Ovary (tissue), 9 donors: ENCODE results near the gene ST6GALNAC6. TPM values are rescaled to one million over a fixed set of nuclear protein-coding genes. Genes with fewer than 3 reads are reported as not detected.

Experiments used
- DNase-seq, 5 donors: peaks; one replicate each; pipeline ENCODE4 v3.0.0-alpha.2; 2019 to 2020
- H3K27ac ChIP-seq, 2 donors: fragments of 200-600 bp; one replicate each; pipeline versions ENCODE4 v1.5.1 to v1.8.0; 2019 to 2022
- H3K27me3 ChIP-seq: fragments of 200-600 bp; one replicate; pipeline ENCODE4 v1.8.0; 2022
- H3K36me3 ChIP-seq: fragments of 200-600 bp; sonication (generic); one replicate; pipeline ENCODE4 v1.5.1; 2019
- H3K4me1 ChIP-seq: one replicate; pipeline ENCODE4 v1.8.1; 2013; ENCODE audit warnings: mild to moderate bottlenecking, moderate library complexity; ENCODE audit not compliant: insufficient read depth
- H3K4me3 ChIP-seq: fragments of 200-600 bp; sonication (generic); one replicate; pipeline ENCODE4 v1.5.1; 2017
- H3K9me3 ChIP-seq, 2 donors: fragments of 200-600 bp in 1 of 2; sonication (generic) in 1 of 2; one replicate each; pipeline versions ENCODE4 v1.5.1 to v1.8.1; 2013 to 2019; ENCODE audit warnings: mild to moderate bottlenecking in 1 of 2, moderate library complexity in 1 of 2
- EP300 ChIP-seq: sonication (generic); formaldehyde crosslinking; IDR thresholded peaks from one replicate; pipeline ENCODE4 v1.6.1; 2017; ENCODE audit warnings: antibody characterized with exemption
- POLR2A ChIP-seq: fragments of 450-650 bp; IDR thresholded peaks from one replicate; pipeline ENCODE4 v1.6.1; 2017; ENCODE audit warnings: antibody characterized with exemption, mild to moderate bottlenecking, moderate library complexity
- WGBS, 3 donors: extraction: QIAGEN DNeasy Blood & Tissue Kit in 1 of 3; methylation state at CpG; one replicate each; pipeline versions ENCODE4 v1.1.5 to v1.1.7; 2013 to 2017; 5-methylcytosine and 5-hydroxymethylcytosine counted together
- intact Hi-C, 4 donors: fragments of 100-400 bp; cut with DNase I; formaldehyde crosslinking; loops; one replicate each; pipeline versions ENCODE4 v1.11.0 to v1.15.1; 2022 to 2023
- polyA plus RNA-seq, 2 donors: library from polyadenylated mRNA; stranded (reverse); fragments of 200-250 nt in 1 of 2; fragments of 350-450 nt in 1 of 2; fragmentation: Illumina TruSeq in 1 of 2; extraction: RNeasy Lipid Tissue Mini Kit (QIAGEN cat#74804) in 1 of 2; gene quantifications; one replicate each; pipeline ENCODE4 v1.2.3, GENCODE V29; 2013 to 2014
- total RNA-seq, 7 donors: library from RNA; depleted of rRNA in 2 of 7; stranded (reverse); fragments of >200 nt in 2 of 7; fragmentation: NEBNext Ultra II Directional in 3 of 7; extraction: Animal tissue kit (Norgen Biotek cat#: 25700) in 3 of 7; gene quantifications; one replicate each; pipeline versions ENCODE4 v1.1.0 to v1.2.4, GENCODE V29; 2016 to 2023
- TF ChIP-seq, protein P1 (sequence below), 3 donors: fragments of 450-650 bp in 2 of 3; fragments of 200-600 bp in 1 of 3; IDR thresholded peaks; one replicate each; pipeline versions ENCODE4 v1.5.1 to v1.8.0; 2016 to 2022; ENCODE audit warnings: antibody characterized with exemption in 3 of 3, mild to moderate bottlenecking in 1 of 3
- donor health status: DM: no; HTN: no; CAD: no; lungs with moderate emphysema.
- donor health status: DM: no; HTN: no; CAD: no.
- donor health status: Bipolar disorder and iron deficiency.
- donor health status: DM: yes; HTN: yes; CAD: no.
- donor health status: DM: no; HTN: no; CAD: no.
- donor health status: DM: yes; HTN: yes; CAD: no.

The ST6GALNAC6 gene
- total and polyA plus RNA-seq, 9 donors, result 52.5 to 145 (median 111) TPM

DNA sequence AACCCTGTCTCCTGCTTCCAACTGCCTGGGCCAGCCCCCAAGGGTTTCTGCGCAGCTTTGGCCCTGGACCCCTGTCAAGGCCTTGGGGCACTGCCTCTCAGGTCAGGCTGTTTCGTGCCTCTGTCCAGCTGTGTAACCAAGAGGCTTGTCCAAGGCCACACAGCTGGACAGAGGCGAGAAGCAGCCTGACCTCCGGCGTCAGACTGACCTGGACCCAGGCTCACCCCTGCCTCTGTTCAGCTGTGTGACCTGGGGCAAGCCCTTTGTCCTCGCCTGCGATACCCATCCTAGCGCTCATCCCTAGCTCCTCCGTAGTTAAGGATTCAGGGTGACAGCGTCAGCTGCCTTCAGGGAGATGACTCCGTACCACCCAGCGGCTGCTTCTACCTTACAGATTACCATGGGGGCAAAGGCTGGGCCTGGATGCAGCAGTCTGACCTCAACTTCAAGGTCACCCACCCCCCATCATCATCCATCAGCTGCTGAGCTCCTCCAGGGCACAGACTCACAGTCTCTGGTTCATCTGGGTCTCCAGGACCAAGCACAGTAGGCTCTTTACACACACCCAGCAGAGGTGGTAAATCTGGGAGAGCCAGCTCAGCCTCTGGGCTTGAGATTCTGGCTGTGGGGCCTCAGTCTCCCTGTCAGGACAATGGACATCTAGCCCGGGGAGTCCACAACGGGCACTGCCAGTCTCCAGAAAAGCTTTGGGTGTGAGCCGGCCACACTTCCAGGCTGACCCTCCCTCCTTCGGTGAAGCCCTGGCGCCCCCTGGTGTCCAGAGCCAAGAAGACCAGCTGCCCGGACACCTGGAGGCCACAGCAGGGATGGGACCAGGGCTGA lies 29.9 kb downstream of the ST6GALNAC6 start:
- intact Hi-C loops, result loop anchor here (2.0 to 10.0 kb wide), 7 partner anchors 42 to 135 kb away; partner anchors contain the start of genes CDK9 (in 3 of the 4) and TOR2A (in 3 of the 4)
- peak; percentile 90 to 95 (median 95) for DNase-seq
- Histone ChIP-seq H3K4me1 (peaks cover 25% of the 10 kb centered on the region), H3K9me3 (no peaks in the 10 kb centered on the region), H3K27ac (peak overlapping the region; percentile 73 to 81), H3K4me3 (no peak overlapping the region), H3K36me3 (no peaks in the 10 kb centered on the region), H3K27me3 (no peaks in the 10 kb centered on the region)
- TF ChIP-seq EP300, result no peak
- TF ChIP-seq POLR2A, result peak; percentile 42
- TF ChIP-seq, protein P1, sequence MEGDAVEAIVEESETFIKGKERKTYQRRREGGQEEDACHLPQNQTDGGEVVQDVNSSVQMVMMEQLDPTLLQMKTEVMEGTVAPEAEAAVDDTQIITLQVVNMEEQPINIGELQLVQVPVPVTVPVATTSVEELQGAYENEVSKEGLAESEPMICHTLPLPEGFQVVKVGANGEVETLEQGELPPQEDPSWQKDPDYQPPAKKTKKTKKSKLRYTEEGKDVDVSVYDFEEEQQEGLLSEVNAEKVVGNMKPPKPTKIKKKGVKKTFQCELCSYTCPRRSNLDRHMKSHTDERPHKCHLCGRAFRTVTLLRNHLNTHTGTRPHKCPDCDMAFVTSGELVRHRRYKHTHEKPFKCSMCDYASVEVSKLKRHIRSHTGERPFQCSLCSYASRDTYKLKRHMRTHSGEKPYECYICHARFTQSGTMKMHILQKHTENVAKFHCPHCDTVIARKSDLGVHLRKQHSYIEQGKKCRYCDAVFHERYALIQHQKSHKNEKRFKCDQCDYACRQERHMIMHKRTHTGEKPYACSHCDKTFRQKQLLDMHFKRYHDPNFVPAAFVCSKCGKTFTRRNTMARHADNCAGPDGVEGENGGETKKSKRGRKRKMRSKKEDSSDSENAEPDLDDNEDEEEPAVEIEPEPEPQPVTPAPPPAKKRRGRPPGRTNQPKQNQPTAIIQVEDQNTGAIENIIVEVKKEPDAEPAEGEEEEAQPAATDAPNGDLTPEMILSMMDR (IDR thresholded peaks at IDR 0.05), result peak; percentile 66 to 98 (median 97)
- WGBS, 3 donors, result 38 to 59% (median 38%) methylated on average over 14 to 18 of the region's 18 CpGs

DNA sequence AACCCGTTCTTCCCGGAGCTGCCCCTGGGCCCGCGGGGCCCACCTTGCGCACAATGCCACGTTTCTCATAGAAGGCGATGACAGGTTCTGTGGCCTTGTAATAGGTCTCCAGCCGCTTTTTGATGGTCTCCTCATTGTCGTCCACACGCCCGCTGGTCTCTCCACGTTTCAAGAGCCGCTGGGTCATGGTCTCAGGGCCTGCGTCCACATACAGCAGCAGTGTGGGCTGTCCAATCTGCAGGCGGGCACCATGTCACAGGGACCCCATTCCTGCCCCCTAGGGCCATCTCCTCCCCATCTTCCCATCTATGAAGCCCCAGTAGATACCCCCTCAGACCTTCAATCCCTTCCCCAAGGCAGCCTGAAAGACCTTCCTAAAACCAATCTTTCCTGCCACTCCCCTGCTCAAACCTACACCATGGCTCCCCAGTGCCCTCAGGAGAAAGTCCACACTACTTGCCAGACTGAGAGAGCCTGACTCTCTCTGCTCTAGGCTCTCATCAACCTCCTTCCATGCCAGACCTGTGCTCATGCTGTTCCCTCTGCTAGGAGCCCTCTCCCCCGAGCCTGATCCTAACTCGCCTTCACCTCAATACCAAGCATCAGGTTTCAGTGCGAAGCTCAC lies 31.0 kb downstream of the ST6GALNAC6 start:
- Histone ChIP-seq H3K4me1 (peaks cover 18% of the 10 kb centered on the region), H3K36me3 (no peaks in the 10 kb centered on the region), H3K9me3 (no peaks in the 10 kb centered on the region), H3K27ac (peak overlapping the region; percentile 73 to 81), H3K27me3 (no peaks in the 10 kb centered on the region), H3K4me3 (no peak overlapping the region)
- TF ChIP-seq POLR2A, result no peak
- intact Hi-C loops, result loop anchor here (2.0 to 10.0 kb wide), 7 partner anchors 41 to 134 kb away; partner anchors contain the start of genes CDK9 (in 3 of the 4) and TOR2A (in 2 of the 4)
- DNase-seq, result no peak
- 90 to 93% (median 91%) methylated on average over 18 of the region's 18 CpGs for WGBS, 3 donors

DNA sequence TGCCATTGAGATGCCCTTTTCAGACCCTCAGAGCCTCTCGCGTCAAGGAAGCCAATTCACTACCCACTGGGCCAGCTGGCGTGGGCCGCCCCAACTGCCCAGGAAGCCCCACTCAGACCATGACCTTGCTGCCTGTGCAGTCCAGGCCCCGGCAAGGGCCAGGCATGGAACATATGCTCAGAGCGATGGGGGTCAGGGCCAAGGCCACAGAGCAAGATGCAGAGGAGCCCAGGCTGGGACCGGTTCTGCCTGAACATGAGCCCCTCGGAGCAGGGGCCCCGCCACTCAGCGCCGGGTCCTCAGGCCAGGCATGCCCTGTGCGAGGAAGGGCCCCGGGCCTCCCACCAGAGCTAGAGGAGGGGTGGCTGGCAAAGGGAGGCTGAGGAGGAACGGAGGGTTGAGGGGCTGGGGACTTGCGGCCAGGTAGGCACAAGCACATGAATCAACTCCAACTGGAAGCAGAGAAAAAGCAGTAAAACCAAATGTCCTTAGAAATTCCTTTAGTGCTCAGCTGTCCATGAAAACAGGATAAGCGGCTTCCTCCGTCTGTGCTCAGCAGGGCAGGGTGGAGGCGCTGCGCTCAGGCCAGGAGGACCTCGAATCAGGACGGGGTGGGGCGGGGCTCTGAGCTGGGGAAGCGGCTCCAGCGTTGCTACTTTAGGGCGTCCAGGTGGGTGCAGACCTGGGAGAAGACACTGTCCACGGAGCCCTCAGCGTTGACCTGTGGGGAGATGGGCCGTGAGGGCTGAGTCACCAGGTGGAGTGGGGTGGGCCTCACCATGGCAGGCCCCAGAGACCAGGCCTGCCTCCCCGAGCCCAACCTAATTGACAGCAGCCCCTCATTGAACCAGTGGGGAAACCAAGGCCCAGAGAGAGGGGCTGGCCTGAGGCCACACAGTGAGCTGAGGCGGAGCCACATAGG lies 31.8 kb downstream of the ST6GALNAC6 start:
- H3K4me3 ChIP-seq, result no peak overlapping the region
- DNase-seq, result peak; percentile 56 to 80 (median 72)
- TF ChIP-seq EP300, result no peak
- TF ChIP-seq, protein P1 (IDR thresholded peaks at IDR 0.05), result no peak
- no peaks in the 10 kb centered on the region for H3K27me3 ChIP-seq
- H3K27ac ChIP-seq, result peak overlapping the region; percentile 73 to 81
- intact Hi-C loops, result loop anchor here (2.0 to 10.0 kb wide), 7 partner anchors 40 to 133 kb away; partner anchors contain the start of genes CDK9 (in 3 of the 4) and TOR2A (in 2 of the 4)
- H3K4me1 ChIP-seq, result peaks cover 18% of the 10 kb centered on the region
- WGBS, 3 donors, result 41 to 66% (median 49%) methylated on average over 30 of the region's 30 CpGs
- H3K9me3 ChIP-seq, result no peaks in the 10 kb centered on the region
- H3K36me3 ChIP-seq, result no peaks in the 10 kb centered on the region

DNA sequence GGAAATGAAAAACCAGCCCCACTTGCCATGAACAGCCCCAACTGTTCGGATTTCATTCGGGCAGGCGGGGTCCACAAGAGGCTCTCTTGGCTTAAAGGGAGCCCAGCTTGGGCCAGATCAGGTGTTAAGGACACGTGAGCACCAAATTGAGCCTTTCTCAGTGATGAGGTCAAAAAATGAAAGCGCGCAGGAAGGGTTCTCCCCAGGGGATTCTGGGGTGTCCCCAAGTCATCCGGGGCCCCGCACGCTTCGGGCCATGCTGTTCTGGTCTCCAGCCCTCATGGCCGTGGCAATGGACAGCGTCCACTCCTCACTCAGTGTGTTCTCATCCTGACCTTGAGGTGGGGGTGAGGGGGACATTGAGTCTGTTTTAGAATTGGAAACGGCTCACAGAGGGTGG lies 32.9 kb downstream of the ST6GALNAC6 start:
- Histone ChIP-seq H3K27me3 (no peaks in the 10 kb centered on the region), H3K27ac (no peak overlapping the region), H3K9me3 (no peaks in the 10 kb centered on the region), H3K36me3 (no peaks in the 10 kb centered on the region), H3K4me3 (no peak overlapping the region), H3K4me1 (peaks cover 22% of the 10 kb centered on the region)
- TF ChIP-seq EP300 (no peak), POLR2A (no peak)
- TF ChIP-seq, protein P1 (IDR thresholded peaks at IDR 0.05), result no peak
- 92 to 94% (median 93%) methylated on average over 13 of the region's 13 CpGs for WGBS, 3 donors
- intact Hi-C loops, result loop anchor here (5.0 to 10.0 kb wide), 6 partner anchors 39 to 129 kb away; partner anchors contain the start of genes CDK9 (in 3 of the 4) and TOR2A (in 1 of the 4)
- peak in 2 of 5 donors; percentile 26 to 33 for DNase-seq
